HG02885 (cell line): ENCODE results near the gene UGT1A7.

Experiments used
- ATAC-seq: cut with Tn5 transposase; IDR thresholded peaks from one replicate; pipeline ENCODE4 v1.9.1; 2021; ENCODE audit warnings: mild to moderate bottlenecking; ENCODE audit not compliant: unreplicated experiment, poor library complexity

The UGT1A7 gene

DNA sequence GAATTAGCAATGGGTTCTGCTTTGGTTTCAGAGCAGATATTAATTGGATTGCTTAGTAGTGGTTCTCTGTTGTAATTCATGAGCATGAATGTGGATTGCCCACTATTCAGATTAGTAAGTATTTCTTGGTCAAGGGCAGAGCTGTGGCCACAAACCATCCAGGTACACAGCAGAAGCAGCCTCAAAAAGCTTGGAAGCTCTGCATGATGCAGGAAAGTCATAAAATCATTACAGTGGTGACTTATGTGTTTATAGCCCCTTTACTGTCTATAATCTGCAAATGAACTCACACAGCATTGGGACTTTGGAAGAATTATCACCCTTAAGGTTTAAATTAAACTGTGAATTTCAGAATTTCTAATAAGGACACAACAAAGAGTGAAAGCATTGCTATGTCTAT, 76.4 kb downstream of the UGT1A7 start:
- no peak for ATAC-seq

DNA sequence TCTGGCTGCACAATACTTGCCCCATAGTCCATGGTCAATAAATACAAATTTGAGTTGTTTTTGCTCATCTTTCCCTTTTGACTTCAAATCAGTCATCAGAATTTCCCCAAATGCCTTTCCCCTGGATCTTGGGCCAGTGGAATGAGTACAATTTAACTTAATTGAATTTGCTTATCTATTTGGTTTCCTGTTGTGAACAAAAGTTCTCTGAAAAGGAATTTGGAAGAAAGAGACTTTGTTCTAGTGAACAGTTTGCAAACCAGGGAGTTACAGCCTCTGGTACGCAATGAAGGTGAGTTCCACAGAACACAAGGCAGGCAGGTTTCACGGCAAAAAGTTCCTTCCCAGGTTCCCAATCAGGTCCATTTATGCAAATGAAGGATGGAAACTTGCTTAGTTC, 77.1 kb downstream of the UGT1A7 start:
- ATAC-seq, result no peak

DNA sequence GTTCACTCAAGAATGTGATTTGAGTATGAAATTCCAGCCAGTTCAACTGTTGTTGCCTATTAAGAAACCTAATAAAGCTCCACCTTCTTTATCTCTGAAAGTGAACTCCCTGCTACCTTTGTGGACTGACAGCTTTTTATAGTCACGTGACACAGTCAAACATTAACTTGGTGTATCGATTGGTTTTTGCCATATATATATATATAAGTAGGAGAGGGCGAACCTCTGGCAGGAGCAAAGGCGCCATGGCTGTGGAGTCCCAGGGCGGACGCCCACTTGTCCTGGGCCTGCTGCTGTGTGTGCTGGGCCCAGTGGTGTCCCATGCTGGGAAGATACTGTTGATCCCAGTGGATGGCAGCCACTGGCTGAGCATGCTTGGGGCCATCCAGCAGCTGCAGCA, 78.3 kb downstream of the UGT1A7 start, which contains the start of gene UGT1A1:
Gene UGT1A1 (plus strand): TSS at position 228 of the 400 bp plus-strand sequence. CDS start 18 bp downstream, at position 246.
- ATAC-seq, result no peak

DNA sequence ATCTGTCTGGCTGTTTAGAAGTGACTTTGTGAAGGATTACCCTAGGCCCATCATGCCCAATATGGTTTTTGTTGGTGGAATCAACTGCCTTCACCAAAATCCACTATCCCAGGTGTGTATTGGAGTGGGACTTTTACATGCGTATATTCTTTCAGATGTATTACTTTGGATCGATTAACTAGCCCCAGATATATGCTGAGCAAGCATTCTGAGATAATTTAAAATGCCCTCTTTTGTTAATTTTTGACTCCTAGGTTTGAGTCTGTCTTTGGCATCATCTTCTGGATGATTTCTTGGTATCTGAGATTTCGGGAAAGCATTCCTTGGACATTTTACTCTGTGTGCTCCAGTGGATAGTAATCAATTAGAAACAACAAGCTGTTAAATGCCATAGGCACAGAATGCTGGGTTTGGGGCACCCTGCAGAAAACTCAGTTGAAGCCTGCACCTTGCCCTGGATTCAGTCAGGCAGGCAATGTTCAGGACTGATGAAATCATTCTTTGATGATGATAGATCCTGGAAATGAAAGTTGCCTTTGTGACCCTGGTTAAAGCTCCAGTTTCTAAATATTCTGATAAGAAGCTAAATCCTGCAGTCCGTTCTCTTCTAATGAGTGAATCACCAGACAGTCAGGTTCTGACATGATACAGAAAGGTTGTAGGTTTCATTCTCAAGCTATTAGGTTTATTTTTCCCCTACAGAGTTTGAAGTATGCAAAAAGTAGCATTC, 79.5 kb downstream of the UGT1A7 start:
- ATAC-seq, result no peak

DNA sequence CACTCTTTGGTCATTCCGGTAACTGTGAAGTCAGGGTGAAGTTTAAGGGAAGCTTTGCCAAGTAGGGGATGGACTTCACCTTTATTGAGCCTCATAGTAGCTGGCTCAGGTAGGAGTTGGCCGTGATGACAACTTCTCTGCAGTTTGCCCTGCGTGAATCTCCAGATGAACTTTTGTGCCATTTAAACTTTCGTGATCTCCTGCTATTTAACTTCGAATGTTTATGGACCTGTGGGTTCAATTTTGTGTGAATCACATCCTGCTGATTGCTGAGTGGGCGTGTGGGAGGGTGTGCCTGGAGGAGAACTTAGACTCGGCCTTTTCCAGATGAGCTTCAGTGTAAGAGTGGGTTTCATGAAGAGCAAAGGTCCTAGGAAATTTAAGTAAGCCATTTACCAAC, 82.6 kb downstream of the UGT1A7 start:
- no peak for ATAC-seq

DNA sequence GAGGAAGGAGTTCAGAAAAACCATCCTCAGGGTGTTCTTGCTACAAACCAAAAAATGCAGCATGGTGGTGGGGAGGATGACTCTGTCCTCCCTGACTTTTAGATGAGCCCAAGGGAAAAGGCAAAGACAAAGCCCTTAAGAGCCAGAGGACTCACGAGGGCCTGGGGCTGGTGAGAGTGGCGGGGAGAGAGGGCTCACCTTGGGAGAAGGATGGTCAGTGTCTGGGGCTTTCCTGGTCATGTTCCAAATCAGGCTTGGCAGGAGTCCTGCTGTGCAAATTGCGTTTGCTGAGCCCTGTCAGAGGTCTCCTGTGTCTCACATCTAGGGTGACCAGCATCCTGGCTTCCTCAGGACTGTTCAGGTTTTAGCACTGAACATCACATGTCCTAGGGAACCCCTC, 83.1 kb downstream of the UGT1A7 start:
- no peak for ATAC-seq

DNA sequence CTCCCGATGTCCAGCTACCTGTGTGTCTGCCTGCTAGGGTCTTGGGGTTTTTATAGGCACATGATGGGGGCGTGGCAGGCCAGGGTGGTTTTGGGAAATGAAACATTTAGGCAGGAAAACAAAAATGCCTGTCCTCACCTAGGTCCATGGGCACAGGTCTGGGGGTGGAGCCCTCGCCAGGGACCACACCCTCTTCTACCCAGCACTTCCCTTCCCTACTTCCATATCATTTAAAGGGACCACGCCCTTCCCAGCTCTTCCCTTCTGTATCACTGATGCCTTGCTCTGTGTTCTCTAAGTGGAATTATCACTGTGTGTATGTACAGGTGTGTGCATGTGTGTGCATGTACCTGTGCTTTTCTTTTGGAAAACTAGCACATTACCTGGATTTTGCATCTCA, 84.7 kb downstream of the UGT1A7 start:
- no peak for ATAC-seq

DNA sequence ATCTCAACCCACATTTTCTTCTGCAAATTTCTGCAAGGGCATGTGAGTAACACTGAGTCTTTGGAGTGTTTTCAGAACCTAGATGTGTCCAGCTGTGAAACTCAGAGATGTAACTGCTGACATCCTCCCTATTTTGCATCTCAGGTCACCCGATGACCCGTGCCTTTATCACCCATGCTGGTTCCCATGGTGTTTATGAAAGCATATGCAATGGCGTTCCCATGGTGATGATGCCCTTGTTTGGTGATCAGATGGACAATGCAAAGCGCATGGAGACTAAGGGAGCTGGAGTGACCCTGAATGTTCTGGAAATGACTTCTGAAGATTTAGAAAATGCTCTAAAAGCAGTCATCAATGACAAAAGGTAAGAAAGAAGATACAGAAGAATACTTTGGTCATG, 86.4 kb downstream of the UGT1A7 start:
- ATAC-seq, result no peak

DNA sequence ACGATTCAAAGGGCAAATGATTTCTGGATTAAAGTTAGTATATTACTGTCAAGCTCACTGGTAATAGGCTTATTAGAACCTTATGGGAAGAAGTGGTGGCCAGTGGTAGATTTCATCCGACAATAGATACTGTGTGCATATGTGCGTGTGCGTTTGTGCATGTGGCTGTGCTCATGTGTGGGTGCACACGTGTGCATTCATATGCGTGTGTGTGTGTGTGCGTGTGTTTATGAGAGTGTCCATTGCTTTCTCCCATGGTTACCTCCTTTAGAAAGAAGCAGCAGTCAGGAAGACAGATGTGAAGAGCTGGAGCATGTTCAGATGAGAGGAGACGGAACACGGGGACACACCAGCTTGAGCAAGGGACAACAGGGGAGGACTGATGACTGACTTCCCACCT, 87.6 kb downstream of the UGT1A7 start:
- ATAC-seq, result no peak

DNA sequence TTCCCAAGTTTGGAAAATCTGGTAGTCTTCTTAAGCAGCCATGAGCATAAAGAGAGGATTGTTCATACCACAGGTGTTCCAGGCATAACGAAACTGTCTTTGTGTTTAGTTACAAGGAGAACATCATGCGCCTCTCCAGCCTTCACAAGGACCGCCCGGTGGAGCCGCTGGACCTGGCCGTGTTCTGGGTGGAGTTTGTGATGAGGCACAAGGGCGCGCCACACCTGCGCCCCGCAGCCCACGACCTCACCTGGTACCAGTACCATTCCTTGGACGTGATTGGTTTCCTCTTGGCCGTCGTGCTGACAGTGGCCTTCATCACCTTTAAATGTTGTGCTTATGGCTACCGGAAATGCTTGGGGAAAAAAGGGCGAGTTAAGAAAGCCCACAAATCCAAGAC, 90.5 kb downstream of the UGT1A7 start:
- no peak for ATAC-seq

DNA sequence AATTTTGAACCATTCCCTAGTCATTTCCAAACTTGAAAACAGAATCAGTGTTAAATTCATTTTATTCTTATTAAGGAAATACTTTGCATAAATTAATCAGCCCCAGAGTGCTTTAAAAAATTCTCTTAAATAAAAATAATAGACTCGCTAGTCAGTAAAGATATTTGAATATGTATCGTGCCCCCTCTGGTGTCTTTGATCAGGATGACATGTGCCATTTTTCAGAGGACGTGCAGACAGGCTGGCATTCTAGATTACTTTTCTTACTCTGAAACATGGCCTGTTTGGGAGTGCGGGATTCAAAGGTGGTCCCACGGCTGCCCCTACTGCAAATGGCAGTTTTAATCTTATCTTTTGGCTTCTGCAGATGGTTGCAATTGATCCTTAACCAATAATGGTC, 90.9 kb downstream of the UGT1A7 start:
- no peak for ATAC-seq

DNA sequence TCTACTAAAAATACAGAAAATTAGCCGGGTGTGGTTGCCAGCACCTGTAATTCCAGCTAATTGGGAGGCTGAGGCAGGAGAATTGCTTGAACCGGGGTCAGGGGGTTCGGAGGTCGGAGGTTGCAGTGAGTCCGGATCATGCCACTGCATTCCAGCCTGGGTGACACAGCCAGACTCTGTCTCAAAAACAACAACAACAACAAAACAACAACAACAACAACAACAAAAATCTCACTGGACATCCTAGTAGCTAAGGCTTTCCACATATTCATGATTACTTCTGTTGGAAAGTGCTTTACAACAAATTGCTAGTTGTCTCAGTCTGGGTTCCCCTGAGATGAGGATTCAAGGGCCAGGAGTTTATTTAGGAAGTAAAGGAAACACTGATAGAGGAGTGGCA, 92.2 kb downstream of the UGT1A7 start:
- no peak for ATAC-seq

DNA sequence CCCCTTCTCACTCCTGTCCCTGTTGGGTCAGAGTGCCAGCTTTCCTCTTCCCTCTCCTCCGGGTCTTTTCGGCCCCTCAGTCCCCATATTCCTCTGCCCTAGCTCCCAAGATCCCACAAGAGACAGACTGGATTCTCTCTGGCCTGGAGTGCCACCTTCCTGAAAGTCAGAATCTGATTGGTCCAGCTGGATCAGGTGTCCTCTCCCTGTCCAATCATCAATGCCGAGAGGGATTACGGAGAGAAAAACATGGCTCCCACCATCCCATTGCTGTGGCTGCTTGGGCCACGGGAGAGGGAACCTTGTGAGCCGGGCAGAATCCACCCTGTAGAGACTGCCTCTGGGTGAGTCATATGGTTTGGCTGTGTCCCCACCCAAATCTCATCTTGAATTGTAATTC, 93.7 kb downstream of the UGT1A7 start:
- no peak for ATAC-seq

DNA sequence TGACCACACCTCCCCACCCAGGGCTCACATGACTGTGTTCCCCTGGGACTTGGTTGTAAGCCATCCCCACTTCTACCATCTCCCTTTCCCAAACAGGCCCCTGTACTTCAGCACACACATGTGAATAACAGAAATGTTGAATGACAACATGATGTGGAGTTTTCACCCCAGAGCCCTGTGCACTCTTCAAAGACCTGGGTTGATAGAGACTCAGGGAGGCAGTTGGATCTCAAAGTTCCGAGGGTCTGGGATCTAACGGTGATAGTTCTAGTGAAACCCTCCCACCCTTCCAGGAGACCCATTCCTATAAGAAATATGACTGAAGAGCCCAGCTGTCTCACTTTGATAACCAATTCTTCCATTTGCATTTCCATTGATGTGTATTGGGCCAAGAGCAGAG, 96.3 kb downstream of the UGT1A7 start, which contains the start of gene MROH2A:
Gene MROH2A (plus strand): TSS at position 301 of the 400 bp plus-strand sequence. CDS start 1,029 bp downstream, outside the sequence.
- ATAC-seq, result no peak

DNA sequence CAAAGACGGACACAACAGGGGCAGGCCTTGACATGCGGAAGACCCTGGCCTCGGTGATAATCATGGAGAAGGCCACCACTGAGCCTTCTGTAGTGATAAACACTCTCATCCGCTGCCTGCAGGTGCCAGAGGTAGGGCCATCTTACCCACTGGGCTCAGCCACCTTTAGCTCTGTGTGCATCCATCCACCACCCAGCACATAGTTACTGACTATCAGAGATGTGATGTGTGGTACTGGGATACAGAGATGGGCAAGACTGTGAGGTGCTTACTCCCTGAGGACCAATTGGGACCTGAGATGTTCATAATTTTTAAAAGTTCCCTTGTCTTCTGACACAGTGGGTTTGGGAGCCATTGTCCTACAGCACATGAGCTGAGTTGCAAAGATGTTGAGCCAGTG, 98.0 kb downstream of the UGT1A7 start:
- no peak for ATAC-seq

DNA sequence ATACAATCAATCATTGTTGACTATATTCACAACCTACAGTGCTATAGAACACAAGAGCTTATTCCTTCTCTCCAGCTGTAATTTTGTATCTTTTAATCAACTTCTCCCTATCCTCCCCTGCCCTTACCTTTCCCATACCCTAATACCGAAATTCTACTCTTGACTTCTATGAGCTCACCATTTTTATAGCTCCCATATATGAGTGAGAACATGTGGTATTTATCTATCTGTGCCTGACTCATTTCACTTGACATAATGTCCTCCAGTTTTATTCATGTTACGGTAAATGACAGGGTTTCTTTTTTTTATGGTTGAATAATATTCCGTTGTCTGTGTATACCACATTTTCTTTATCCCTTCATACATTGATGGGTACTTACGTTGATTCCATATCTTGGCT, 99.1 kb downstream of the UGT1A7 start:
- ATAC-seq, result no peak

DNA sequence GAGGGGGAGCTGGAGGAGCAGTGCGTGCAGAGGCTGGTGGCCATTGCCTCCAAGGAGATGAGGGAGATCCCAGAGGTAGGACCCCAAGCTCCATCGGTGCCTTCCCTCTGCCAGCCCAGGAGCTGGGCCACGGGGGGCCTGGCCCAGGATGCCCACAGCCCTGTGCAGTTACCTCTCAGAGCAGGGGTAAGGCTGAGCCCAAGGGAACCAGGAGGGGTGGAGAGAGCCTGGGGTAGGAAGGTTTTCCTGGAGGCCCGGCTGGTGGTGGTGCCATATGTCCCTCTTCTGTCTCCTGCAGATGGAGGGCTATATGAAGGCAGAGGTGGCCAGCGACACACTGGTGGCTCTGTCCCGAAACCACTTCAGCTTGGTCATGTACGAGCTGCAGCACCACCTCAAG, 107.9 kb downstream of the UGT1A7 start:
- no peak for ATAC-seq

DNA sequence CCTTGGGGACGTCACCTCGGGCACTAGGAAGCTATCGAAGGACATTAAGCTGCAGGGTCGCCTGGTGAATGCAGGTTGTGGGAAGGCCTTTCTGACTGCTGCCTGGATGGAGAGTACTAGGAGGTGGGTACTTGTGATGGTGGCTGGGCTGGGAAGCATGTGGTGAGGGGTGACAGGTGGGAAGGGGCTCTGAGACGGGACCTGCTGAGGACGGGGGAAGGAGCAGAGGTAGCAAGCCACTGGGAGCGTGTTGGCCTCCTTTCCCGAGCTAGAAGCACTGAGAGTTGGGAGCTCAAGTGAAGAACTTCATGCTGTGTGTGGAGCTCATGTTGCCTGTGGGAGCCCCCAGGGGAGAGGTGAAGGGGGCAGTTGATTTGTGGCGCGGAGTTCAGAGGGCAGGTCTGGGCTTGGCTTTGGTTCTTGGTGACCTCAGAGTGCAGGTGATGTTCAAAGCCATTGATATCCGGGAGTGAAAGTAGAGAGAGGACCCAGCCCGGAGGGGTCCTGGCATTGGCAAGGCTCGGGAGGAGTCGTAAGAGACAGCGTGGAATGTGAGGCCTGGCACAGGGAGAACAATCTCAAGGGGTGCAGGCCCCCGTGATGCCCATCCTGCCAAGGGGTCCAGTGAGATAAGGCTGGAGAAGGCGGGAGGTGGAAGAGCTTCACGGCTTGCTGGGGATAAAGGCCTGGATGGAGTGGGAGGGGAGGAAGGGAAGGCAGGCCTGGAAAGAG, 109.6 kb downstream of the UGT1A7 start:
- no peak for ATAC-seq

DNA sequence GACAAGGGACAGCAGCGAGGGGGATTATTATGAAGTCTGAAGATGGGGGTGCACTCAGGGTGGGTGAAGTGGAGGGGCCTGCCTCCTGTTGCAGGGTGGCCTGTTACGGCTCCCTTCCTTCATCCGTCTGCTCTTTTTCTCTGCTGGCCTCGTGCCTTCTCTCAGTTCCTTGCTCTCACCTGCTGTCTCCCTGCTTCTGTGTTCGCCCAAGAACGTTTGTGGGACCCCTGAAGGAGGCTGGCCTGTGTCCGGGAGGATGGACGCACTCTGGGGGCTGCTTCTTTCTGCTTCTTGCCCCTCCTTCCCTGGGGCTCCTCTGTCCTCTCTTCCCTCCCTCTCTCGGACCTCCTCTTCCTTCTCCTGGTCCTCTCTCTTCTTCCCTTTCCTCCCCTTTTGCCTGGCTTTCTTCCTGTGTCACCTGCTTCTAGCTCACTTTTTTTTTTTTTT, 110.2 kb downstream of the UGT1A7 start:
- ATAC-seq, result no peak

DNA sequence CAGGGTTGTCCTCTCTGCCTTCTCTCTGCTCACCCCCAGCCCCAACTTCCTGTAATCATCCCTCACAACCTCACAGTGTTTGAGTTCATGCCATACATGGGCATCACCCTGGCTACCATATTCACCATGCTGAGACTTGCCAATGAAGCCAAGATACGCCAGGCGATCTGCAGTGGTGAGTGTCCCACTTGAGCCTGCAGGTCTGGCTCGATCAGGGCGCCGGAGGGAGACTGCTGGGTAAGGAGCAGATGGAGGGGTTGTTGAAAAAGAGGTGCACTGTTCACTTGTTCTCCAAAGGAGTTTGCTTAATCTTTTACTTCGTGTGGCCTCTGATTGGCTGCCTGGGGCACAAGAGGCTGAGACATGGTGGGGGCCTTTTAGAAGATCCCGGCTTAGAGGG, 111.0 kb downstream of the UGT1A7 start:
- ATAC-seq, result no peak

DNA sequence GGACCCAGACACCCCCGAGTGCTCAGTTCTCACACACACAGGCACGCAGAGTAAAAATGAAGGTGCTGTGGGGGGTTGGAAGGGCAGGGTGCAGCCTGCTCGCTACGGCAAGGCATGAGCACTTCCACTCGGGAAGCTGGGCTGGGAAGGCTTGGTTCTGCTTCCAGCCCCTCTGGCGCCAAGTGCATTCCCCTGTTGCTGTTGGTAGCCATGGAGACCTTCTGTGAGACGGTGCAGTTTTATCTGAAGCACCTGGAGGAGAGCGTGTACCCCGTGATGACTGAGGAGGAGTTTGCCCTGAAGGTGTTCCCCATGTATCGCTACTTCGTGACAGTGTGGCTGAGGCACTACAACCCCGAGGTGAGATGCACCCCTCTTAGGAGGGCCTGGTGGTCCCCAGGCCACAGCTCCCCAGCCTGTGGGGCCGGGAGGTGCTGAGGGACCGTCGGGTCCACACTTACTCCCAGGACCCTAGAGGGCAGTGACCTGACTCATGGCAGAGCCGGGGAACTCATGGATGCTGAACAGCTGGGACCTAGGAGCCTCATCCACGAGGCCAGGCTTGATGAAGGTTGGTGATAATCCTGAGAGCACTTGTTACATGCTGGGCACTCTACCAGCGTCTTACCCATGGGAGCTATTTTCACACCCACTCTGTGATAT, 111.9 kb downstream of the UGT1A7 start:
- ATAC-seq, result no peak
